OCI-LY3 (cell line): ENCODE data around the gene DIP2C.
"Not testable (repeated sequence)": the region's sequence is repeated elsewhere in the genome, so short reads cannot be mapped to it uniquely, and the experiment has no call there.

ENCODE experiments used
- H2AFZ ChIP-seq: fragments of 200-600, 300-600 bp; shearing (Covaris generic); 2 replicates; pipeline ENCODE4 v1.6.0; 2014; ENCODE audit warnings: antibody characterized with exemption, low read depth, low read length
- H3K27ac ChIP-seq: fragments of 200-600, 300-600 bp; sonication (generic); 2 replicates; pipeline ENCODE4 v1.5.1; 2014; ENCODE audit warnings: mild to moderate bottlenecking, low read length, moderate library complexity, mixed read lengths
- H3K27me3 ChIP-seq: fragments of 200-600, 300-600 bp; sonication (generic); 2 replicates; pipeline ENCODE4 v1.6.1; 2014; ENCODE audit warnings: low read depth, low read length, mixed read lengths
- H3K36me3 ChIP-seq: fragments of 200-600, 300-600 bp; sonication (generic); replicated peaks from 2 replicates; pipeline ENCODE3; 2014; ENCODE audit warnings: low read depth, low read length, mixed read lengths
- H3K4me1 ChIP-seq: fragments of 300-600, 200-600 bp; sonication (generic); 2 replicates; pipeline ENCODE4 v1.6.1; 2014; ENCODE audit warnings: low read length, mixed read lengths
- H3K4me2 ChIP-seq: fragments of 200-600, 300-600 bp; sonication (generic); 2 replicates; pipeline ENCODE4 v1.6.1; 2014; ENCODE audit warnings: low read length, mixed read lengths
- H3K4me3 ChIP-seq: fragments of 300-600, 200-600 bp; sonication (generic); 2 replicates; pipeline ENCODE4 v1.5.1; 2014; ENCODE audit warnings: antibody characterized with exemption, mild to moderate bottlenecking, low read length, moderate library complexity
- H3K79me2 ChIP-seq: fragments of 300-600, 200-600 bp; shearing (Covaris generic); 2 replicates; pipeline ENCODE4 v1.6.1; 2014; ENCODE audit warnings: mild to moderate bottlenecking, low read length, mixed read lengths
- H3K9ac ChIP-seq: fragments of 300-600, 200-600 bp; shearing (Covaris generic); 2 replicates; pipeline ENCODE4 v1.6.0; 2014; ENCODE audit warnings: mild to moderate bottlenecking, low read length, moderate library complexity
- H3K9me3 ChIP-seq: fragments of 200-600, 300-600 bp; shearing (Covaris generic); 2 replicates; pipeline ENCODE4 v1.6.1; 2014; ENCODE audit warnings: low read length, mixed read lengths; ENCODE audit not compliant: insufficient read depth
- H4K20me1 ChIP-seq: fragments of 200-600, 300-600 bp; sonication (generic); 2 replicates; pipeline ENCODE4 v1.6.1; 2016; ENCODE audit warnings: low read length, mixed read lengths; ENCODE audit not compliant: insufficient read depth
- CTCF ChIP-seq: fragments of 200-600, 300-600 bp; sonication (generic); IDR thresholded peaks from 2 replicates; pipeline ENCODE4 v1.5.1; 2014; ENCODE audit warnings: antibody characterized with exemption, low read length, low read depth
- EZH2phosphoT487 ChIP-seq: fragments of 200-600 bp; shearing (Covaris generic); IDR thresholded peaks from 2 replicates; pipeline ENCODE4 v1.6.1; 2018; ENCODE audit warnings: antibody characterized with exemption, mixed run types, low read depth

Gene DIP2C

GRCh38 chr10:635088-635861, 54.2 kb downstream of the DIP2C start:
- TF ChIP-seq EZH2phosphoT487 (no peak), CTCF (no peak)
- Histone ChIP-seq H3K4me1 (no peaks in the 10 kb centered on the region), H3K9me3 (no peaks in the 10 kb centered on the region), H3K27me3 (no peaks in the 10 kb centered on the region), H4K20me1 (no peaks in the 10 kb centered on the region), H3K9ac (no peak overlapping the region), H3K36me3 (no peaks in the 10 kb centered on the region), H3K4me2 (no peak overlapping the region), H3K79me2 (no peaks in the 10 kb centered on the region), H3K4me3 (no peak overlapping the region), H3K27ac (no peak overlapping the region), H2AFZ (no peak overlapping the region)

GRCh38 chr10:634256-634655, 55.2 kb downstream of the DIP2C start:
- no peaks in the 10 kb centered on the region for H4K20me1 ChIP-seq
- H3K9ac ChIP-seq = no peak overlapping the region
- H3K79me2 ChIP-seq = no peaks in the 10 kb centered on the region
- no peak overlapping the region for H2AFZ ChIP-seq
- no peak overlapping the region for H3K4me2 ChIP-seq
- H3K27ac ChIP-seq = no peak overlapping the region
- H3K36me3 ChIP-seq = no peaks in the 10 kb centered on the region
- no peak overlapping the region for H3K4me3 ChIP-seq
- H3K4me1 ChIP-seq = no peaks in the 10 kb centered on the region
- no peaks in the 10 kb centered on the region for H3K9me3 ChIP-seq
- no peaks in the 10 kb centered on the region for H3K27me3 ChIP-seq
- TF ChIP-seq EZH2phosphoT487 = no peak
- no peak for TF ChIP-seq CTCF

DNA sequence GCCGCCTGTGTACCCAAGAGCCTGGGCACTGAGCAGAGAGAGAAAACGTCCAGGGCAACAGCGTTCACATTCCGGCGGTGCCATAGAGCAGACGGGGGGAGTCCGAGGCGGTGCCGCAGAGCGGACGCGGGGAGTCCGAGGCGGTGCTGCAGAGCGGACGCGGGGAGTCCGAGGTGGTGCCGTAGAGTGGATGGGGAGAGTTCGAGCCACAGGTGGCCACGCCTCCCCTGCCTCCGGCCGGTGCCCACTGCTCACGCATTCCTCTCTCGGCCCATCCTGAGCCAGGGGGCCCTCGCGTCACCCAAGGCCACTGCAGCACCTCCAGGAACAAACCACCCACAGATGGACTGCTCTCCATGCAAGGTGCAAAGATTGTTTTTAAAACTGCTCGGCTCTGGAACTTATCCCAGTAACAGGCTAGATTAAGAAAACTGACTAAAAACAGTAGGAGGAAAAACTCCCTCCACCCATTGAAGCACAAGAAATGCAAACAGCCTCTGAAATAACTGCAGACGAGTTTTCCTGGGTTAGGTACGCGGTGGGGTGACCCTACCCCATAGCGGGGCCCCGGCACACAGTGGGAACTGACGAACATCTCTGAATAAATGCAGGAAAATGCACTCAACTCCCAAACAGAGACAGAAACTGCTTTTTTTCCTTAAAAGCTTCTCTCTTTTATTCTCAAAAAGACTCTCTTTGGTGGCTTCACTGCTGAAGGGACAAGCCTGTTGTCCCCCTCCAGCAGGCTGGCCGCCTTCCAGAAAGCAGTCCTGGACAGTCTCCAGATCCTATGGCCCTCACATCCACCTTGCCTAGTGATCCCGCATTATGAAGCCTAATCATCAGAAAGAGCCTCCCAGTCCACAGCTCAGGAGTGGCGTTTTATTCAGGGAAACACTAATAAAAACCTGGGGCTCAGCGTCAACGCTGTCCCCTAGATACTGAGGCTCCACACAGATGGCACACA, 55.9 kb downstream of the DIP2C start:
- Histone ChIP-seq H3K36me3 (no peaks in the 10 kb centered on the region), H4K20me1 (no peaks in the 10 kb centered on the region), H3K9me3 (no peaks in the 10 kb centered on the region), H3K4me3 (no peak overlapping the region), H3K9ac (no peak overlapping the region), H3K27me3 (no peaks in the 10 kb centered on the region), H3K79me2 (no peaks in the 10 kb centered on the region), H3K27ac (no peak overlapping the region), H3K4me1 (no peaks in the 10 kb centered on the region), H3K4me2 (no peak overlapping the region), H2AFZ (no peak overlapping the region)
- no peak for TF ChIP-seq CTCF
- TF ChIP-seq EZH2phosphoT487 = no peak

- H2AFZ ChIP-seq, H3K9ac ChIP-seq, H3K9me3 ChIP-seq, H3K4me2 ChIP-seq, H3K27me3 ChIP-seq, H3K4me3 ChIP-seq, H3K4me1 ChIP-seq, H3K79me2 ChIP-seq, H4K20me1 ChIP-seq, H3K36me3 ChIP-seq, H3K27ac ChIP-seq: not testable (repeated sequence)
These were observed 56.7 kb downstream of the DIP2C start for GRCh38 chr10:632807-633177.

DNA sequence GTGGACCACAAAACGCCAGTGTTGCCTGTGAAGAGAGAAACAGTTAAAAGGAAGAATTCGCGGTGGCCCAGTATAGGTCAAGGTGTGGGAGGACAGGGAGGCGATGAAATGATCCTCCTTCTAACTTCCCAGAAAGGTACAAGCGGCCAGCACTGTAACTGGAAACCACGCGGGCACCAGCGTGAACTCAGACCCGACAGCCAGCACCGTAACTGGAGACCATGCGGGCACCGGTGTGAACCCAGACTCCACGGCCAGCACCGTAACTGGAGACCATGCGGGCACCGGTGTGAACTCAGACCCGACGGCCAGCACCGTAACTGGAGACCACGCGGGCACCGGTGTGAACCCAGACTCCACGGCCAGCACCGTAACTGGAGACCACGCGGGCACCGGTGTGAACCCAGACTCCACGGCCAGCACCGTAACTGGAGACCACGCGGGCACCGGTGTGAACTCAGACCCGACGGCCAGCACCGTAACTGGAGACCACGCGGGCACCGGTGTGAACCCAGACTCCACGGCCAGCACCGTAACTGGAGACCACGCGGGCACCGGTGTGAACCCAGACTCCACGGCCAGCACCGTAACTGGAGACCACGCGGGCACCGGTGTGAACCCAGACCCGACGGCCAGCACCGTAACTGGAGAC, 57.2 kb downstream of the DIP2C start:
- H4K20me1 ChIP-seq, H3K79me2 ChIP-seq, H3K27me3 ChIP-seq, H3K4me1 ChIP-seq, H3K9me3 ChIP-seq, H3K27ac ChIP-seq, H3K36me3 ChIP-seq, H3K9ac ChIP-seq, H3K4me3 ChIP-seq, H3K4me2 ChIP-seq, H2AFZ ChIP-seq: not testable (repeated sequence)
